ENCODE measurements around the gene SHANK1.
"Not testable (repeated sequence)": the region's sequence is repeated elsewhere in the genome, so short reads cannot be mapped to it uniquely, and the experiment has no call there.

DNA sequence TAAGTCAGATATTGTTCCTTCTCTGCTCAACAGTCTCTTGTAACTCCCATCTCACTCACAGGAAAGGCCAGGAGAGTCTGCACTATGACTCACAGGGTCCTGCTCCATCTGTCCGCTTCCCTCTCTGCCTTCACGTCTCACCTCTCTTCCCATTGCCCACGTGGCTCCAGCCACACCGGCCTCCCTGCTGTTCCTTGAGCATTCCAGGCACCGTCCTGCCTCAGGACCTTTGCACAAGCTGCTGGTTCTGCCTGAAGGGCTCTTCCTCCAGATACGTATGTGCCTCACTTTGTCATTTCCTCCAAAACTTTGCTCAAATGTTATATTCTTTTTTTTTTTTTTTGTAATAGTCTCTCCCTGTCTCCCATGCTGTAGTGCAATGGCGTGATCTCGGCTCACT, 36.6 kb upstream of the SHANK1 start:
- TF ChIP-seq POLR2A (IDR thresholded peaks at IDR 0.05) = not testable (repeated sequence)
- TF ChIP-seq, protein P1, sequence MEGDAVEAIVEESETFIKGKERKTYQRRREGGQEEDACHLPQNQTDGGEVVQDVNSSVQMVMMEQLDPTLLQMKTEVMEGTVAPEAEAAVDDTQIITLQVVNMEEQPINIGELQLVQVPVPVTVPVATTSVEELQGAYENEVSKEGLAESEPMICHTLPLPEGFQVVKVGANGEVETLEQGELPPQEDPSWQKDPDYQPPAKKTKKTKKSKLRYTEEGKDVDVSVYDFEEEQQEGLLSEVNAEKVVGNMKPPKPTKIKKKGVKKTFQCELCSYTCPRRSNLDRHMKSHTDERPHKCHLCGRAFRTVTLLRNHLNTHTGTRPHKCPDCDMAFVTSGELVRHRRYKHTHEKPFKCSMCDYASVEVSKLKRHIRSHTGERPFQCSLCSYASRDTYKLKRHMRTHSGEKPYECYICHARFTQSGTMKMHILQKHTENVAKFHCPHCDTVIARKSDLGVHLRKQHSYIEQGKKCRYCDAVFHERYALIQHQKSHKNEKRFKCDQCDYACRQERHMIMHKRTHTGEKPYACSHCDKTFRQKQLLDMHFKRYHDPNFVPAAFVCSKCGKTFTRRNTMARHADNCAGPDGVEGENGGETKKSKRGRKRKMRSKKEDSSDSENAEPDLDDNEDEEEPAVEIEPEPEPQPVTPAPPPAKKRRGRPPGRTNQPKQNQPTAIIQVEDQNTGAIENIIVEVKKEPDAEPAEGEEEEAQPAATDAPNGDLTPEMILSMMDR (IDR thresholded peaks at IDR 0.05) = not testable (repeated sequence)
